Suprapubic skin (tissue), 4 donors: Measurements from ENCODE around the gene SDHD. TPM values are rescaled to one million over a fixed set of nuclear protein-coding genes. Genes with fewer than 3 reads are reported as not detected.

Source experiments
- DNase-seq, 2 donors: peaks; one replicate each; pipeline ENCODE4 v3.0.0-alpha.2; 2019; ENCODE audit warnings: low spot score in 2 of 2
- H3K27ac ChIP-seq: fragments of 200-600 bp; sonication (generic); one replicate; pipeline ENCODE4 v1.5.1; 2019
- H3K27me3 ChIP-seq: fragments of 200-600 bp; sonication (generic); one replicate; pipeline ENCODE4 v1.5.1; 2019
- H3K36me3 ChIP-seq: fragments of 200-600 bp; sonication (generic); one replicate; pipeline ENCODE4 v1.5.1; 2019
- H3K4me1 ChIP-seq: fragments of 200-600 bp; sonication (generic); one replicate; pipeline ENCODE4 v1.5.1; 2019
- H3K4me3 ChIP-seq: fragments of 200-600 bp; sonication (generic); one replicate; pipeline ENCODE4 v1.5.1; 2019; ENCODE audit warnings: mild to moderate bottlenecking
- H3K9me3 ChIP-seq: fragments of 200-600 bp; sonication (generic); one replicate; pipeline ENCODE4 v1.5.1; 2019
- EP300 ChIP-seq: sonication (generic); formaldehyde crosslinking; IDR thresholded peaks from one replicate; pipeline ENCODE4 v1.6.1; 2017; ENCODE audit warnings: antibody characterized with exemption
- POLR2A ChIP-seq, 2 donors: fragments of 450-650 bp; IDR thresholded peaks; one replicate each; pipeline ENCODE4 v1.6.1; 2017; ENCODE audit warnings: antibody characterized with exemption in 2 of 2, mild to moderate bottlenecking in 2 of 2, moderate library complexity in 2 of 2
- POLR2AphosphoS5 ChIP-seq, 3 donors: sonication (generic); formaldehyde crosslinking; IDR thresholded peaks; one replicate each; pipeline ENCODE4 v1.6.1; 2017; ENCODE audit warnings: antibody characterized with exemption in 3 of 3
- WGBS: methylation state at CpG from one replicate; pipeline ENCODE4 v1.1.5; 2018; 5-methylcytosine and 5-hydroxymethylcytosine counted together
- total RNA-seq, 4 donors: library from RNA; depleted of rRNA; stranded (reverse); fragments of >200 nt; gene quantifications; one replicate each; pipeline ENCODE4 v1.1.0, GENCODE V29; 2016
- TF ChIP-seq, protein P1 (sequence below), 2 donors: fragments of 200-600 bp in 1 of 2; fragments of 450-650 bp in 1 of 2; sonication (generic) in 1 of 2; IDR thresholded peaks; one replicate each; pipeline ENCODE4 v1.5.1; 2016 to 2019; ENCODE audit warnings: antibody characterized with exemption in 2 of 2, mild to moderate bottlenecking in 1 of 2, moderate library complexity in 1 of 2

SDHD gene
- total RNA-seq, 4 donors from 2014 or later: 64.4 to 125 (median 109) TPM

DNA sequence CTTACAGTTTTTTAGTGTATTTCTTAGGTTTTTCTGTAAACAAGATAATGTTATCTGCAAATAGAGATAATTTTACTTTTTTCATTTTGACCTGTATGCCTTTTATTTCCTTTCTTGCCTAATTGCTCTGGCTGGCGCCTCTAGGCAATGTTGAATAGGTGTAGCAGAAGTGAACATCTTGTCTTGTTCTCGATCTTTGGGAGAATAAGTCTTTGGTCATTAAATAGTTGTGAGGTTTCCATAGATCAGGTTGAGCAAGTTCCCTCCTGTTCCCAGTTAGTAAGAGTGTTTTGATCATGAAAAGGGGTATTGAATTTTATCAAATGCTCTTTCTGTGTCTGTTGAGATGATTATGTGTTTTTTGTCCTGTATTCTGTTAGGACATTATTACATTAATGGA, 36.9 kb upstream of the SDHD start:
- no peak for DNase-seq
- H3K9me3 ChIP-seq: no peaks in the 10 kb centered on the region
- H3K27me3 ChIP-seq: no peaks in the 10 kb centered on the region
- WGBS: 47% methylated on average over 2 of the region's 2 CpGs
- no peak overlapping the region for H3K4me3 ChIP-seq
- H3K4me1 ChIP-seq: peaks cover 4% of the 10 kb centered on the region
- TF ChIP-seq POLR2A (IDR thresholded peaks at IDR 0.05): no peak
- TF ChIP-seq POLR2AphosphoS5 (IDR thresholded peaks at IDR 0.05): no peak
- TF ChIP-seq, protein P1, sequence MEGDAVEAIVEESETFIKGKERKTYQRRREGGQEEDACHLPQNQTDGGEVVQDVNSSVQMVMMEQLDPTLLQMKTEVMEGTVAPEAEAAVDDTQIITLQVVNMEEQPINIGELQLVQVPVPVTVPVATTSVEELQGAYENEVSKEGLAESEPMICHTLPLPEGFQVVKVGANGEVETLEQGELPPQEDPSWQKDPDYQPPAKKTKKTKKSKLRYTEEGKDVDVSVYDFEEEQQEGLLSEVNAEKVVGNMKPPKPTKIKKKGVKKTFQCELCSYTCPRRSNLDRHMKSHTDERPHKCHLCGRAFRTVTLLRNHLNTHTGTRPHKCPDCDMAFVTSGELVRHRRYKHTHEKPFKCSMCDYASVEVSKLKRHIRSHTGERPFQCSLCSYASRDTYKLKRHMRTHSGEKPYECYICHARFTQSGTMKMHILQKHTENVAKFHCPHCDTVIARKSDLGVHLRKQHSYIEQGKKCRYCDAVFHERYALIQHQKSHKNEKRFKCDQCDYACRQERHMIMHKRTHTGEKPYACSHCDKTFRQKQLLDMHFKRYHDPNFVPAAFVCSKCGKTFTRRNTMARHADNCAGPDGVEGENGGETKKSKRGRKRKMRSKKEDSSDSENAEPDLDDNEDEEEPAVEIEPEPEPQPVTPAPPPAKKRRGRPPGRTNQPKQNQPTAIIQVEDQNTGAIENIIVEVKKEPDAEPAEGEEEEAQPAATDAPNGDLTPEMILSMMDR (IDR thresholded peaks at IDR 0.05): no peak
- TF ChIP-seq EP300: no peak
- peaks cover 67% of the 10 kb centered on the region for H3K36me3 ChIP-seq
- no peak overlapping the region for H3K27ac ChIP-seq

DNA sequence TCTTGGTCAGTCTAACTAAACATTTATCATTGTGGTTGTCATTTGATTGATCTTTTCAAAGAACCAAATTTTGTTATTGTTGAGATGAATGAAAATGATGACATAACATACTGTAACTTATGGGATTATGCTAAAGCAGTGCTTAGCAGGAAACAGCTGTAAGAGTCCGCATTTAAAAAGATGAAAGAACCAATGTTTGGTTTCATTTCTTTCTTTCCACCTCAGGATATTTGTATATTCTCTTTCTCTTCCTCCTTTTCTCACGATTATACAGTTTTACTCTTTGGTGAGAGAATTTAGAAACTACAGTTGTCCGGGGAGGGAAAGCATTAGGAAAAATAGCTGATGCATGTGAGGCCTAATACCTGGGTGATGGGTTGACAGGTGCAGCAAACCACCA, 36.0 kb upstream of the SDHD start:
- no peaks in the 10 kb centered on the region for H3K9me3 ChIP-seq
- WGBS: 87% methylated on average over 3 of the region's 3 CpGs
- no peaks in the 10 kb centered on the region for H3K27me3 ChIP-seq
- TF ChIP-seq, protein P1 (IDR thresholded peaks at IDR 0.05): no peak
- no peak for TF ChIP-seq POLR2AphosphoS5 (IDR thresholded peaks at IDR 0.05)
- H3K36me3 ChIP-seq: peaks cover 57% of the 10 kb centered on the region
- H3K4me1 ChIP-seq: peaks cover 4% of the 10 kb centered on the region
- H3K4me3 ChIP-seq: no peak overlapping the region
- H3K27ac ChIP-seq: no peak overlapping the region
- DNase-seq: no peak

DNA sequence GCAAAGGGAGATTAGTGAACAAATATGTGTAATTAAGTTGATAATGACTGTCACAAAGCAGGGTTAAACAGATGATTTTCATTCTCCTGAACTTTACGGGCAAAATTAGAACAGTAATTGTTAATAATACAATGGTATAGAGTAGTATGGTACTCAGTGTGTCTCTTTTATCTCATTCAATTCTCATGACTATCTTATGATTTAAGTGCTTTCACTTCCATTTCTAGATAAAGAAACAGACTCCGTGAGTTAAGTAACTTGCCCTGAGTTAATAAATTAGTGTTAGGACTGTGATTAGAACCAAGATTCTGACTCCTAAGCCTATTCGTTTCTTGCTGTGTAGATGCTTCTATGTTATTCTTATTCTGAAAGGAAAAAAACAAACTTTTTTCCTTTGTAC, 34.9 kb upstream of the SDHD start:
- WGBS: 90% methylated on average over 3 of the region's 3 CpGs
- Histone ChIP-seq H3K4me1 (peaks cover 4% of the 10 kb centered on the region), H3K9me3 (no peaks in the 10 kb centered on the region), H3K27ac (no peak overlapping the region), H3K4me3 (no peak overlapping the region), H3K27me3 (no peaks in the 10 kb centered on the region), H3K36me3 (peaks cover 56% of the 10 kb centered on the region)
- TF ChIP-seq POLR2AphosphoS5 (IDR thresholded peaks at IDR 0.05): no peak
- TF ChIP-seq, protein P1 (IDR thresholded peaks at IDR 0.05): no peak
- no peak for TF ChIP-seq POLR2A (IDR thresholded peaks at IDR 0.05)
- no peak for TF ChIP-seq EP300
- no peak for DNase-seq

DNA sequence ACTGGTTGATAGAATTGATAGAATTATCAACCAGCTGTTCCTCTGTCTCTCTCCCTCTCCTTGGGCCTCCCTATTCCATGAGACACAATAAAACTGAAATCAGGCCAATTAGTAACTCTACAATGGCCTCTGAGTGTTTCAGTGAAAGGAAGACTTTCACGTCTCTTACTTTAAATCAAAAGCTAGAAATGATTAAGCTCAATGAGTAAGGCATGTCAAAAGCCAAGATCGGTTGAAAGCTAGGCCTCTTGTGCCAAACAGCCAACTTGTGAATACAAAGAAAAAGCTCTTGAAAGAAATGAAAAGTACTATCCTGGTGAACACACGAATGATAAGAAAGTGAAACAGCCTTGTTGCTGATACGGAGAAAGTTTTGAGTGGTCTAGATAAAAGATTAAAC, 29.5 kb upstream of the SDHD start:
- WGBS: 83% methylated on average over 4 of the region's 4 CpGs
- no peak overlapping the region for H3K4me3 ChIP-seq
- H3K27ac ChIP-seq: no peak overlapping the region
- no peaks in the 10 kb centered on the region for H3K4me1 ChIP-seq
- peaks cover 57% of the 10 kb centered on the region for H3K36me3 ChIP-seq
- TF ChIP-seq EP300 (no peak), POLR2A (IDR thresholded peaks at IDR 0.05) (no peak), POLR2AphosphoS5 (IDR thresholded peaks at IDR 0.05) (no peak)
- TF ChIP-seq, protein P1 (IDR thresholded peaks at IDR 0.05): no peak
- DNase-seq: no peak
- no peaks in the 10 kb centered on the region for H3K9me3 ChIP-seq
- H3K27me3 ChIP-seq: no peaks in the 10 kb centered on the region

DNA sequence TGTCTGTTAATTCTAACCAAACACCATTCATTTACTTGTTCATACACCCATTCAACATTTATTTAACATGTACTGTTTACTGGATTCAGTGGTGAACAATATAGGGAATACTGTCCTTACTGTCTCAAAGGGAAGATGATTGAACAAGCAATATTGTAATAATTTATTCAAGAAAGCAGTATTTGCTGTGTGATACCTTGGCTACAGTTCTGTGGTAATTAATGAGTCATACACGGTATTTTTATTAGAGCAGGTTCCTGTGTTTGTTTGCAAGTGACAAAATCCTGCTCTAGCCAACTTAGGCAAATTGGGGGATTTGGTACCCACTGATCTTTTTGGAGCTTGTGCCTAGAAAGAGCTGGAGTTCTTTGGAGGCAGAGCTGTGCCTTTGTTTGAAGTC, 28.6 kb upstream of the SDHD start:
- 17% methylated on average over 1 of the region's 1 CpG for WGBS
- H3K36me3 ChIP-seq: peaks cover 55% of the 10 kb centered on the region

More for the DNA sequence above, 28.6 kb upstream of the SDHD start:
- no peaks in the 10 kb centered on the region for H3K27me3 ChIP-seq
- H3K9me3 ChIP-seq: no peaks in the 10 kb centered on the region
- no peak overlapping the region for H3K27ac ChIP-seq
- no peak for DNase-seq
- no peak overlapping the region for H3K4me3 ChIP-seq
- no peaks in the 10 kb centered on the region for H3K4me1 ChIP-seq
- TF ChIP-seq, protein P1 (IDR thresholded peaks at IDR 0.05): no peak
- TF ChIP-seq POLR2A (IDR thresholded peaks at IDR 0.05) (no peak), EP300 (no peak)
